GM13976 (cell line): ENCODE results near the gene BRIP1.

Source experiments
- DNase-seq: peaks from one replicate; pipeline ENCODE4 v3.0.0; 2012; ENCODE audit warnings: low spot score
- in situ Hi-C: fragments of 300-500 bp; cut with MboI; formaldehyde crosslinking; loops from one replicate; pipeline ENCODE4 v1.12.0; 2022; ENCODE audit warnings: low sequenced_read_pairs, mixed read lengths, inconsistent platforms; ENCODE audit not compliant: unreplicated experiment
- TF ChIP-seq, protein P1 (sequence below): IDR thresholded peaks from 2 replicates; pipeline ENCODE4 v1.5.1; 2012; ENCODE audit warnings: borderline replicate concordance, mild to moderate bottlenecking; ENCODE audit not compliant: insufficient read depth; ENCODE audit errors: extremely low read depth, missing control alignments, control extremely low read depth

Gene BRIP1

DNA sequence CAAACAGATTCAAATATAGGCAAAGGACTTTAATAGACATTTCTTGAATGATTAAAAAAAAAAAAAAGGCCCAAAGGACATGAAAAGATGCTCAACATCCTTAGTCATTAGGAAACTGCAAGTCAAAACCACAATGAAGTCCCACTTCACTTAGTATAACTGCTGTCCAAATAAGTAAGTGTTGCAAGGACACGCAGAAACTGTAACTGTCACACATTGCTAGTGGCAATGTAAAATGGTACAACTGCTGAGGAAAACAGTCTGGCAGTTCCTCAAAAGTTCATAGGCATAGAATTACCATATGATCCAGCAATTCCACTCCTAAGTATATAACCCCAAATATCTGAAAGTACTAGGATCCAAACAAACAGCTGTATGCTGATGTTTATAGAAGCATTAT, 112.7 kb downstream of the BRIP1 start:
- DNase-seq: peak; percentile 45
- TF ChIP-seq, protein P1, sequence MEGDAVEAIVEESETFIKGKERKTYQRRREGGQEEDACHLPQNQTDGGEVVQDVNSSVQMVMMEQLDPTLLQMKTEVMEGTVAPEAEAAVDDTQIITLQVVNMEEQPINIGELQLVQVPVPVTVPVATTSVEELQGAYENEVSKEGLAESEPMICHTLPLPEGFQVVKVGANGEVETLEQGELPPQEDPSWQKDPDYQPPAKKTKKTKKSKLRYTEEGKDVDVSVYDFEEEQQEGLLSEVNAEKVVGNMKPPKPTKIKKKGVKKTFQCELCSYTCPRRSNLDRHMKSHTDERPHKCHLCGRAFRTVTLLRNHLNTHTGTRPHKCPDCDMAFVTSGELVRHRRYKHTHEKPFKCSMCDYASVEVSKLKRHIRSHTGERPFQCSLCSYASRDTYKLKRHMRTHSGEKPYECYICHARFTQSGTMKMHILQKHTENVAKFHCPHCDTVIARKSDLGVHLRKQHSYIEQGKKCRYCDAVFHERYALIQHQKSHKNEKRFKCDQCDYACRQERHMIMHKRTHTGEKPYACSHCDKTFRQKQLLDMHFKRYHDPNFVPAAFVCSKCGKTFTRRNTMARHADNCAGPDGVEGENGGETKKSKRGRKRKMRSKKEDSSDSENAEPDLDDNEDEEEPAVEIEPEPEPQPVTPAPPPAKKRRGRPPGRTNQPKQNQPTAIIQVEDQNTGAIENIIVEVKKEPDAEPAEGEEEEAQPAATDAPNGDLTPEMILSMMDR: no peak
- in situ Hi-C loops: no loop called here

DNA sequence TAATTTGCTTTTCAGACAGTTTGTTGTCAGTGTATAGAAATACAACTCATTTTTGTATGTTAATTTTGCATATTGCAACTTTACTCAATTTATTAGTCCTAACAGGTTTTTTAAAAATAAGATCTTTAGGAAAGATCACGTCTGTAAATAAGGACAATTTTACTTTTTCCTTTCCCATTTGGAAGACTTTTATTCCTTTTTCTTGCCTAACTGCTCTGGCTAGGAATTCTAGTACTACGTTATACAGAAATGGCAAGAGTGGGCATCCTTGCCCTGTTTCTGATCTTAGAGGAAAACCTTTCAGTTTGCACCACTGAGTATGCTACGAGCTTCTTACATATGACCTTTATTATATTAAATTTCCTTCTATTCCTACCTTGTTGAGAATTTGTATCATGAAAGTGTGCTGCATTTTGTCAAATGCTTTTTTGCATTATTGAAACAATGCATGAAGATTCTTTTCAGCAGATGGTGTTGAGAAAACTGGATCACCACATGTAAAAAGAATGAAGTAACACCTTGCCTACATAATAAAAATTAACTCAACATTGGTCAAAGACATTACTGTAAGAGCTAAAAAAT, 113.4 kb downstream of the BRIP1 start:
- TF ChIP-seq, protein P1: no peak
- DNase-seq: no peak
- in situ Hi-C loops: no loop called here

DNA sequence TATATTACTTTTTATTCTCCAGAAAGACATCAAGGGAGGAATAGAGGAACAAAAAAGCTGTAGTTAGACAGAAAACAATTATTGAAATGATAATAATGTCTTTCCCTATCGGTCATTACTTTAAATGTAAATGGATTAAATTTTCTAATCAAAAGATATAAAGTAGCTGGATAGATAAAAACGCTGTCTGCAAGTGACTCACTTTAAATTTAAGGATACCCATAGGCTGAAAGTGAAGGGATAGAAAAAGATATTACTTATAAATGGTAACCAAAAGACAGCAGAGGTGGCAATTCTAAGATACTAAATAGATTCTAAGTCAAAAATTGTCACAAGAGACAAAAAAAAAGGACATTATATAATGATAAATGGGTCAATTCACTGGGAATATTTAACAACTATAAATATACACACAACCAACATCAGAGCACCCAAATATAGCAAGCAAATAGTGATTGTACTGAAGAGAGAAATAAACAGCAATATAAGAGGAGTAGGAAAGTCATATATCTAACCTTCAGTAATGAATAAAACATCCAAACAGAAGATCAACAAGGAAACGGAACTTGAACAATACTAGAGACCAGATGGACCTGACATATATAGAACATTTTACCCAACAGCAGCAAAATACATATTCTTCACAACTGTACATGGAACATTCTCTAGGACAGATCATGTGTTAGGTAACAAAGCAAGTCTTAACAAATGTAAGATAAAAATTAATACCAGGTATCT, 116.9 kb downstream of the BRIP1 start:
- no peak for DNase-seq
- in situ Hi-C loops: no loop called here
- TF ChIP-seq, protein P1: no peak

DNA sequence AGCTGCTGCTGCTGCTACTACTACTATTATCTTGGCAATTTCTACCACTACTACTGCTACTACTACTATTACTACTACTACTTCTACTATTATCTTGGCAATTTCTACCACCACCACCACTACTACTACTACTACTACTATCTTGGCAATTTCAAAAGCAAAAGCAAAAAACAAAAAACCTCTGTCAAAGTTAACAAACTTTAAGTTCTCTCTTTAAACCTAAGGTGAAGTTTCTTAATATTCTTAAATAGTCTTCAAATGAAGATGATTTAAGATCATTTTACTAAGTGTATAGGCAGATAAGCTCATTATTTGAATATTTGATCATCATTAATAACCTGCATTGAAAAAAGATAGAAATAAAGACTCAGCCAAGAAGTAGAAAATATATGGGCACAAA, 118.5 kb downstream of the BRIP1 start:
- in situ Hi-C loops: no loop called here
- no peak for DNase-seq
- TF ChIP-seq, protein P1: no peak

DNA sequence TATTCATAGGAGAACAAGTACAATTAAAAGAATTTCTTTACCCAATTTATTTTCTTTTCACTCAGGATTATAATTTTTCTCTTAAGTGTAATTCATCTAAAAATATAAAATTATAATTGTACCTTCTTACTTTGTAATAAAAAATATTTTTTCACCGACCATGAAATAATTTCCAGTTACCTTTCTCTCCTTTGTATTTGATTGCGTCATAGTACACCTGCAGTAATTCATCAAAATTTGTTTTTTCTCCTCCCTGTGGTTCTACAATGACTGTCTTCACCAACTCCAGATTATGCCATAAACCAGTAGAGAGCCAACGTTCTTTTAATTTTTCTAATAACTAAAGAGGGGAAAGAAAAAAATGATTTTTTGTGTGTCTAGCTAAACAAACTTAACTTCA, 119.1 kb downstream of the BRIP1 start:
- TF ChIP-seq, protein P1: no peak
- in situ Hi-C loops: no loop called here
- no peak for DNase-seq

DNA sequence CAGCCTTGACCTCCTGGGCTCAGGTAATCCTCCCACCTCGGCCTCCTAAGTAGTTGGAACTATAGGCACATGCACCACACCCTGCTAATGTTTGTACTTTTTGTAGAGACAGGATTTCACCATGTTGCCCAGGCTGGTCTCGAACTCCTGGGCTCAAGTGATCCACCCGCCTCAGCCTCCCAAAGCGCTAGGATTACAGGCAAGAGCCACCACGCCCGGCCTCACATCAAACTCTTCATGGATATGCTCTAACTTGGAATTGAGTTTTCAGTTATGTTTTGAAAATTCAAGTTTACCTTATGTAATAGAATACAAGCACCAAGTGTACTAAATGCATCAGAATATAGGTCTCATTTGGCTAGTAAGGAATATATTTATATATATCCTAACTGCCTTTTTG, 119.6 kb downstream of the BRIP1 start:
- TF ChIP-seq, protein P1: no peak
- no peak for DNase-seq
- in situ Hi-C loops: no loop called here
